HCT116 (cell line): Measurements from ENCODE around the gene DOCK1. TPM values are rescaled to one million over a fixed set of nuclear protein-coding genes. Genes with fewer than 3 reads are reported as not detected.

Experiments used
- ATAC-seq: fragments of 200-7000 bp; cut with Tn5 transposase; 2 replicates; pipeline ENCODE4 v1.9.1; 2020; ENCODE audit warnings: mild to moderate bottlenecking, moderate library complexity
- BruUV-seq: library from RNA; stranded (reverse); fragments of 400-500 nt; replicated peaks from 2 replicates; lab custom pipeline; 2021; lab: Mats Ljungman, UMichigan
- CTCF ChIA-PET: fragments of 300-600 bp; sonication (Branson Sonifier 250); formaldehyde crosslinking; loops from one replicate; lab custom pipeline; 2021; ENCODE audit warnings: antibody characterized with exemption; lab: Charles Lee
- POLR2A ChIA-PET: fragments of 300-600, 350-600 bp; sonication (Branson Sonifier 250); formaldehyde crosslinking; loops from one replicate; lab custom pipeline; 2021; ENCODE audit warnings: antibody characterized with exemption; lab: Charles Lee
- RAD21 ChIA-PET, 2 experiments: fragments of 300-600 bp; sonication (Branson Sonifier 250); formaldehyde crosslinking; loops; one replicate each; lab custom pipeline; 2023; ENCODE audit warnings: low total read pairs in 2 of 2; ENCODE audit not compliant: uncharacterized antibody in 2 of 2, unreplicated experiment in 2 of 2, low non-redundant PET in 1 of 2; lab: Charles Lee
- DNase-seq: peaks from one replicate; pipeline ENCODE4 v3.0.0-alpha.2; 2010; ENCODE audit warnings: low read depth, low spot score
- H2AFZ ChIP-seq: fragments of 200-600 bp; shearing (Covaris generic), sonication (generic); 2 replicates; pipeline ENCODE4 v1.6.1; 2017; ENCODE audit warnings: low read depth, mixed run types, mixed read lengths, antibody characterized with exemption, low read length; ENCODE audit not compliant: poor library complexity, severe bottlenecking
- H3K27ac ChIP-seq: 2 replicates; pipeline ENCODE4 v1.5.1; 2012; ENCODE audit warnings: low read depth, low read length
- H3K27me3 ChIP-seq: fragments of 200-600 bp; sonication (generic); 2 replicates; pipeline ENCODE4 v1.6.1; 2016; ENCODE audit warnings: mixed run types, low read length, mixed read lengths; ENCODE audit not compliant: insufficient read depth
- H3K36me3 ChIP-seq, 2 experiments: fragments of 200-500 bp in 1 of 2; fragments of 200-600 bp in 1 of 2; sonication (Bioruptor generic) in 1 of 2; sonication (generic) in 1 of 2; 2 replicates each; pipeline versions ENCODE4 v1.5.1 to v1.6.1; 2014 to 2016; ENCODE audit warnings: low read length in 2 of 2, inconsistent platforms in 1 of 2, mixed read lengths in 1 of 2, mixed run types in 1 of 2; ENCODE audit not compliant: insufficient read depth in 2 of 2, control insufficient read depth in 1 of 2
- H3K4me1 ChIP-seq, 2 experiments: fragments of 200-600 bp in 1 of 2; sonication (generic) in 1 of 2; 2 replicates each; pipeline versions ENCODE4 v1.5.1 to v1.6.1; 2012 to 2017; ENCODE audit warnings: low read length in 2 of 2, inconsistent platforms in 1 of 2, mild to moderate bottlenecking in 1 of 2, mixed read lengths in 1 of 2, mixed run types in 1 of 2, moderate library complexity in 1 of 2; ENCODE audit not compliant: insufficient read depth in 2 of 2, control insufficient read depth in 1 of 2
- H3K4me2 ChIP-seq: fragments of 200-600 bp; sonication (generic); 2 replicates; pipeline ENCODE4 v1.6.1; 2017; ENCODE audit warnings: mixed run types, low read length, mixed read lengths
- H3K4me3 ChIP-seq, 2 experiments: fragments of 200-600 bp in 1 of 2; sonication (generic) in 1 of 2; replicated peaks in 1 of 2; 2 replicates each; pipeline ENCODE4 v1.5.1; 2011 to 2016; ENCODE audit warnings: low read length in 2 of 2, control low read depth in 1 of 2, low read depth in 1 of 2, mild to moderate bottlenecking in 1 of 2, mixed read lengths in 1 of 2, mixed run types in 1 of 2
- H3K79me2 ChIP-seq: fragments of 200-600 bp; sonication (generic); 2 replicates; pipeline ENCODE4 v1.6.1; 2017; ENCODE audit warnings: mild to moderate bottlenecking, mixed run types, low read length, moderate library complexity, mixed read lengths; ENCODE audit not compliant: insufficient read depth
- H3K9ac ChIP-seq: fragments of 200-600 bp; sonication (generic); 2 replicates; pipeline ENCODE4 v1.6.1; 2016; ENCODE audit warnings: low read length, mixed read lengths
- H3K9me2 ChIP-seq: fragments of 200-600 bp; sonication (generic), shearing (Covaris generic); 2 replicates; pipeline ENCODE4 v1.6.1; 2017; ENCODE audit warnings: mixed run types, mild to moderate bottlenecking, moderate library complexity; ENCODE audit not compliant: insufficient read depth
- H3K9me3 ChIP-seq, 2 experiments: fragments of 200-500 bp in 1 of 2; fragments of 200-600 bp in 1 of 2; sonication (Bioruptor generic) in 1 of 2; sonication (generic) in 1 of 2; 2 replicates each; pipeline ENCODE4 v1.6.1; 2014 to 2017; ENCODE audit warnings: low read length in 2 of 2, mixed read lengths in 2 of 2, inconsistent platforms in 1 of 2, low read depth in 1 of 2, mild to moderate bottlenecking in 1 of 2, mixed run types in 1 of 2, moderate library complexity in 1 of 2; ENCODE audit not compliant: control insufficient read depth in 1 of 2, insufficient read depth in 1 of 2
- H4K20me1 ChIP-seq: fragments of 200-600 bp; sonication (generic), shearing (Covaris generic); 2 replicates; pipeline ENCODE4 v1.6.1; 2017; ENCODE audit warnings: mixed run types, mild to moderate bottlenecking, moderate library complexity; ENCODE audit not compliant: insufficient read depth
- ATF3 ChIP-seq: IDR thresholded peaks from 2 replicates; pipeline ENCODE4 v1.6.1; 2012
- CBX3 ChIP-seq: IDR thresholded peaks from 2 replicates; pipeline ENCODE4 v1.6.1; 2012; ENCODE audit warnings: low read depth
- CEBPB ChIP-seq: IDR thresholded peaks from 2 replicates; pipeline ENCODE4 v1.6.1; 2012; ENCODE audit warnings: low read depth
- EGR1 ChIP-seq: IDR thresholded peaks from 2 replicates; pipeline ENCODE4 v1.6.1; 2012; ENCODE audit warnings: low read depth
- ELF1 ChIP-seq: IDR thresholded peaks from 2 replicates; pipeline ENCODE4 v1.6.1; 2012; ENCODE audit warnings: low read depth, borderline replicate concordance
- EZH2 ChIP-seq: fragments of 200-600 bp; sonication (generic); IDR thresholded peaks from 2 replicates; pipeline ENCODE4 v1.6.1; 2017; ENCODE audit warnings: antibody characterized with exemption, mixed run types
- EZH2phosphoT487 ChIP-seq: fragments of 200-600 bp; IDR thresholded peaks from 2 replicates; pipeline ENCODE4 v1.6.1; 2018; ENCODE audit warnings: antibody characterized with exemption, borderline replicate concordance
- FOSL1 ChIP-seq: IDR thresholded peaks from 2 replicates; pipeline ENCODE4 v1.6.1; 2012; ENCODE audit warnings: low read depth
- JUND ChIP-seq: IDR thresholded peaks from 2 replicates; pipeline ENCODE4 v1.6.1; 2012
- MAX ChIP-seq: IDR thresholded peaks from 2 replicates; pipeline ENCODE4 v1.6.1; 2012
- POLR2A ChIP-seq: IDR thresholded peaks from 2 replicates; pipeline ENCODE4 v1.7.0; 2011; ENCODE audit warnings: borderline replicate concordance; ENCODE audit not compliant: insufficient read depth, insufficient read length; ENCODE audit errors: extremely low read depth
- POLR2AphosphoS5 ChIP-seq: IDR thresholded peaks from 2 replicates; pipeline ENCODE4 v1.6.1; 2011; ENCODE audit warnings: mild to moderate bottlenecking, low read depth, low read length, moderate library complexity
- SIN3A ChIP-seq: IDR thresholded peaks from 2 replicates; pipeline ENCODE4 v1.6.1; 2012; ENCODE audit warnings: low read depth
- SP1 ChIP-seq: IDR thresholded peaks from 2 replicates; pipeline ENCODE4 v1.6.1; 2012; ENCODE audit warnings: low read depth
- SRF ChIP-seq: IDR thresholded peaks from 2 replicates; pipeline ENCODE4 v1.6.1; 2012; ENCODE audit warnings: low read depth
- TCF7L2 ChIP-seq: IDR thresholded peaks from 2 replicates; pipeline ENCODE4 v1.7.0; 2011; ENCODE audit warnings: borderline replicate concordance, inconsistent platforms; ENCODE audit not compliant: insufficient read depth, insufficient read length; ENCODE audit errors: extremely low read depth
- YY1 ChIP-seq: IDR thresholded peaks from 2 replicates; pipeline ENCODE4 v1.6.1; 2011; ENCODE audit warnings: low read length, low read depth, moderate library complexity, mild to moderate bottlenecking; ENCODE audit not compliant: insufficient replicate concordance; ENCODE audit errors: extremely low read depth
- ZBTB33 ChIP-seq: IDR thresholded peaks from 2 replicates; pipeline ENCODE4 v1.6.1; 2011; ENCODE audit warnings: mild to moderate bottlenecking, low read length, moderate library complexity; ENCODE audit not compliant: insufficient replicate concordance; ENCODE audit errors: extremely low read depth
- ZFX ChIP-seq: fragments of 450-650 bp; IDR thresholded peaks from 2 replicates; pipeline ENCODE4 v1.6.1; 2017
- ZNF274 ChIP-seq: fragments of 200-500 bp; sonication (Bioruptor generic); IDR thresholded peaks from 2 replicates; pipeline ENCODE4 v1.6.1; 2014; ENCODE audit warnings: mild to moderate bottlenecking, low read depth, low read length, inconsistent platforms
- intact Hi-C: fragments of 100-400 bp; cut with micrococcal nuclease; formaldehyde crosslinking; loops from 2 replicates; pipeline ENCODE4 v1.10.0; 2022
- total RNA-seq: library from RNA; stranded (reverse); gene quantifications from one replicate; pipeline ENCODE4 v1.2.1, GENCODE V29; 2021; ENCODE audit not compliant: unreplicated experiment

Gene DOCK1
- total RNA-seq, 1 experiment from 2014 or later, result 46.5 TPM

- no peak overlapping the region for H3K4me3 ChIP-seq
- ATAC-seq (no peak), DNase-seq (no peak)
- no peaks in the 10 kb centered on the region for H3K27me3 ChIP-seq
- ChIA-PET POLR2A (no interaction called here), CTCF (no interaction called here), RAD21 (no interaction called here)
- no peaks in the 10 kb centered on the region for H3K4me1 ChIP-seq
- H4K20me1 ChIP-seq, result no peaks in the 10 kb centered on the region
- H3K9ac ChIP-seq, result no peak overlapping the region
- H3K9me2 ChIP-seq, result no peaks in the 10 kb centered on the region
- intact Hi-C loops, result no loop called here
- no peak overlapping the region for H3K4me2 ChIP-seq
- BruUV-seq, result no TSS peak
- no peaks in the 10 kb centered on the region for H3K9me3 ChIP-seq
- H2AFZ ChIP-seq, result no peak overlapping the region
- TF ChIP-seq SIN3A (no peak), EZH2 (no peak), EGR1 (no peak), ATF3 (no peak), ZBTB33 (no peak), CBX3 (no peak), MAX (no peak), SP1 (no peak), ZFX (no peak), ELF1 (no peak), SRF (no peak), FOSL1 (no peak), ZNF274 (no peak), EZH2phosphoT487 (no peak), TCF7L2 (no peak), POLR2A (no peak), POLR2AphosphoS5 (no peak), JUND (no peak), YY1 (no peak), CEBPB (no peak)
- no peak overlapping the region for H3K27ac ChIP-seq
- H3K79me2 ChIP-seq, result no peaks in the 10 kb centered on the region
- peaks cover 19 to 22% of the 10 kb centered on the region in 2 experiments; a peak in 3 of 4 replicates for H3K36me3 ChIP-seq
Observed at GRCh38 chr10:127028556-127028955, 123.3 kb downstream of the DOCK1 start.
